Tongue (tissue), 2 donors: Measurements from ENCODE around the gene VIPR2. TPM values are rescaled to one million over a fixed set of nuclear protein-coding genes. Genes with fewer than 3 reads are reported as not detected.

ENCODE experiments used
- DNase-seq: peaks from one replicate; pipeline ENCODE4 v3.0.0-alpha.2; 2015
- total RNA-seq: library from RNA; depleted of rRNA; stranded (reverse); fragments of >200 nt; gene quantifications from one replicate; pipeline ENCODE4 v1.2.3, GENCODE V29; 2014

Gene VIPR2
- total RNA-seq, 1 donor from 2014 or later: 9.6 TPM

DNA sequence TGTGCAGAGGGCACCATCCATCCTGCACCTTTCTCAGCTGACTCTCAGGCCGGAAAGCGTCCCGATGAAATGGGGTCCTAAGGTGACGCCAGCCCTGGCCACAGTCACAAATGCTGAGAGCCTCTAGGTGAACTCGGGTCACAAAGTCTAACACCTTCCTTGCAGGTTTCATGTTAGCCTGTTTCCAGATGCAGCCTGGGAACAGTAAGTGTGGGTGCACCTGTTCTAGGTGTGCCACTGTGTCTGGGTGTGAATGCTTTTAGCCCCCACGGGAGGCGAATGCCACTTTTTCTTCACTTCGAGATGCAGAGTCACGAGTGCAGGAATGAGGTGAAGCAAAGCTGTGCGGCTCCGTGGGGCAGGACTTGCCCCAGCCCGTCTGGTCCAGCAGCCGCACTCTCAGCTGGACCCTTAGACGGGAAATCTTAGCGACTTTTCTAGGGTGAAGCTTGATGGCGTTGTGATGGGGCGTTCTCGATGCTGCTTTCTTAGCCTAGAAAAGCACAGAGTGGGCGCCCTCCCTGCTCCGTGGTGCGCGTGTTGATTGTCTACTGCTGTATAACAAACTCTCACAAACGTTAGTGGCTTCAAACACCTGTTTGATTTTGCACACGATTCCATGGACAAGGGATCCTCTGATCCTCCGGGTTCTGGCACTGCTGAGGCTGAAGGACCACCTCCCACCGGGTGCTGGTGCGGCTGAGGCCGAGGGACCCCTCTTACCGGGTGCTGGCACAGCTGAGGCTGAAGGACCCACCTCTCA is 13.6 kb upstream of the VIPR2 start:
- no peak for DNase-seq

DNA sequence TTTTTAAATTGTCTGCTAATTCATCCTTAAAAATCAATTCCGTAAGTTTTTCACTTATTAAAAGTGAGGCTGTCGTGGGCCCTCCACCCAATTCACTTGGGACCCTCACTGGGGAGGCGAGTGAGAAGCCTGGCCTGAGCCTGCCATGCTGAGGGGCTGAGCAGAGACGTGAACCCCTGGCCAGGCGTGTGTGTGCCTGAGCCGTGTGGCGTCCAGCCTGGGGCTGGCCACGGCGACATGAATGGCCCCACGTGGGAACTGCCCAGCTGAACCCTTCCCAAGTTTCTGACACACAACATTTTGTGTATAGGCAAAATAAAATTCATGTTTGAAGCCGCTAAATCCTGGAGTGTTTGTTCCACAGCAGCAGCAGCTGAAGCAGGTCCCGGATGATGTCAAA is 13.0 kb upstream of the VIPR2 start:
- no peak for DNase-seq

DNA sequence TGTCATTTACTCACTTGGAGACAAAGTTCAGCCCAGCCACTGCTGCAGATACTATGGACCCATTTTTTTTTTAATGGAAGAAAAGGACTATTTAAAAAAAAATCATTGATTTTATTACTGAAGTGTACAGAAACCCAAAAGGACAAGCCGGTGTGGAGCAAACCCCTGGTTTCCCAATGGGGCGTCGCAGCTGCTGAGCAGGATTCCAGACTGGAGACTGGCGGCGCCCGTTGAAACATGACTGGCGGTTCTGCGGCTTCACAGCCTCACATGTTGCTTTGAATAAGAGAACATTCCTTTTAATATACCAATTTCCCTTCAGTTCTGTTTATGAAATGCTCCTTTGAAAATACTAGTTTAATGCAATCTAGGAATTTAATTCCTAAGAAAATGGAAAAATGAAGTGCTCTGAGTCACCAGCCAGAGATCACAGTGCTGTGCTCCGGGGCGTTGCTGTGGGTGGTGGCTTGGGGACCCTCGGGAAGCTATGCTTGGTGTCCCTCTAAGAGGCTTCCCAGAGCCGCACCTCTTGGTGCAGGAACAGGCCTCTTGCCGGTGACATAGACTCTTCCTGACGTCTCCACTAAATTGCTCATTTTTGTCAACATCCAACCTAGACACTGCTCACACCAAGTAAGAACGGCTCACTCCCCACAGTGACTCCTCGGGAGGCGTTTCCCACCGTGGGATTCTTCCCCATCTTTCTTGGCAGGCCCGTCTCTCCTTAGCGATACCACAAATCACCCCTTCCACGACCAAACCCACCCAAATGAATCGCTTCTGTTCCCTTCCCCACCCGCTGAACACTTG is 12.0 kb upstream of the VIPR2 start:
- no peak for DNase-seq

GRCh38 chr7:159155410-159155809 is 10.7 kb upstream of the VIPR2 start:
- DNase-seq: no peak

- DNase-seq: no peak
Observed at GRCh38 chr7:159154243-159154642, 9.6 kb upstream of the VIPR2 start.

DNA sequence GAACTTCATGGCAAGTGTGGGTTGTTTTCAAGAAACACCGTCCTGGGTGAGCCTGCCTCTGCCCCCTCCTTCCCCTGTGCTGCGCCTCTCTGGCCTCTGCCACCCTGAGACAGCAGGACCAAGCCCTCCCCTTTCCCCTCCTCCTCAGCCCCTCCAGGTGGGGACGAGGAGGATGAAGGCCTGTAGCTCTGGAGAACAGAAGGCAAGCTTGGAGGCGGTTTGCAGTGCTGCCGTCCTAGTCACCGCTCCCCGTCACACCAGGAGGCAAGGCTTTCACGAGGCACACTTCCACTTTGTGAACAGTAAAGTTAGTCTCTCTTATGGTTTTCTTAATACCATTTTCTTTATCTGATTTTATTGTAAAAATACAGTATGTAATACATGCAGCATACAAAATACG is 8.8 kb upstream of the VIPR2 start:
- DNase-seq: no peak

- DNase-seq: no peak
Observed at GRCh38 chr7:159152816-159153215, 8.1 kb upstream of the VIPR2 start.

DNA sequence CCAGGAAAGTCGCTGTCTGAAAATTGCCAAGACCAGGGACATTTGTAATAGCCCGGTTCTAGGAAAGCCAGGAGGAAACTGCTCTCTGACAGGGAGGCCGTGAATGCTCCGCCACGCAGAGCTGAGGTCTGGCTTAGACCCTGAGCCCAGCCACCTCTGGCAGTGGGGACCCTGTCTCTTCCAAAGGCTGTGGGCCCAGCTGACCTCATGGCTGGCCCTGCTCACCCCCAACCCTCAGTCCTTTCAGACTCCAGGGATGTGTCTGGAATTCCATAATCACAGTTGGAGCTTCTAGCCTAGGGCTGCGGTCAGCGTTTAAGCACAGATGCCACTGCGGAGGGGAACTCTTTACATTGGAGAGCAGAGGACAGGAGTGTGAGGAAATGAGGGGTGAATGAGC is 6.6 kb upstream of the VIPR2 start:
- no peak for DNase-seq

GRCh38 chr7:159149488-159149887 is 4.8 kb upstream of the VIPR2 start:
- DNase-seq: peak; percentile 12

- no peak for DNase-seq
Observed at GRCh38 chr7:159148430-159149395, 4.0 kb upstream of the VIPR2 start.

- no peak for DNase-seq
Observed at GRCh38 chr7:159147687-159148086, 3.0 kb upstream of the VIPR2 start.

DNA sequence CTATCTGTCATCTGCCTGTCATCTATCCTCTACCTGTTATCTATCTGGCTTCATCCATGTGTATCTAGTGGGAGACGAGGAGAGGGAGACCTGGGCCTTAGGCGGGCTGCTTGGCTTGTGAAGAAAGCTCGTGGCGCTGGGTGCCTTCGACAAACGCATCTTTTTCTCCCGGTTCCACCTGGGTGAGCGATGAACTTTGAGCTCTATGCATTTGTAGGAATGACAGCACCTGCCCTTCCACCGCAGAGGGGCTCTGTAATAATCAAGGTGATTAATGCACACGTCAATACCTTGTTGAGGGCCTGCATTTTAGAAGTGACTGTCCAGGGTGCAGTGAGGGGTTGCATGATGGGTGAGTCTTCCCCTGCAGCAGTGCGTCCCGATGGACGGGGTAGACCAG is 2.6 kb upstream of the VIPR2 start:
- DNase-seq: no peak

GRCh38 chr7:159146084-159146858 is 1.6 kb upstream of the VIPR2 start:
- peak; percentile 11 for DNase-seq

DNA sequence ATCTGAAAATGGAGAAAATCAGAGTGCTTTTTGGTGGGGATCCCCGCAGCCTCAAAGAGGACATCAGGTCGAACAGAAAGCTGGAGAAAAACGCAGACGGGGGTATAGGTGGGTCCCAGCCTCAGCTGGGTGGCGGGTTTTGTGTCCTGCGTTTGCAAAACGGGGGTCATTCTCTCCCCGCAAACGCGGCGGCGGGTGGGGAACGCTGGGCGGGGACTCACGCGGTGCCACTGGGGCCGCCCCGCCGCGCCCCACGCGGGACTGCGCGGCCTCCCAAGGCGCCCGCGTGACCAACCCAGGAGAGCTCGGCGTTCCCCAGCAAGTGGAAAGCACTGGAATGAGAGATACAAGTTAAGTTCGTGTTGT is 806 bp upstream of the VIPR2 start:
- DNase-seq: no peak

DNA sequence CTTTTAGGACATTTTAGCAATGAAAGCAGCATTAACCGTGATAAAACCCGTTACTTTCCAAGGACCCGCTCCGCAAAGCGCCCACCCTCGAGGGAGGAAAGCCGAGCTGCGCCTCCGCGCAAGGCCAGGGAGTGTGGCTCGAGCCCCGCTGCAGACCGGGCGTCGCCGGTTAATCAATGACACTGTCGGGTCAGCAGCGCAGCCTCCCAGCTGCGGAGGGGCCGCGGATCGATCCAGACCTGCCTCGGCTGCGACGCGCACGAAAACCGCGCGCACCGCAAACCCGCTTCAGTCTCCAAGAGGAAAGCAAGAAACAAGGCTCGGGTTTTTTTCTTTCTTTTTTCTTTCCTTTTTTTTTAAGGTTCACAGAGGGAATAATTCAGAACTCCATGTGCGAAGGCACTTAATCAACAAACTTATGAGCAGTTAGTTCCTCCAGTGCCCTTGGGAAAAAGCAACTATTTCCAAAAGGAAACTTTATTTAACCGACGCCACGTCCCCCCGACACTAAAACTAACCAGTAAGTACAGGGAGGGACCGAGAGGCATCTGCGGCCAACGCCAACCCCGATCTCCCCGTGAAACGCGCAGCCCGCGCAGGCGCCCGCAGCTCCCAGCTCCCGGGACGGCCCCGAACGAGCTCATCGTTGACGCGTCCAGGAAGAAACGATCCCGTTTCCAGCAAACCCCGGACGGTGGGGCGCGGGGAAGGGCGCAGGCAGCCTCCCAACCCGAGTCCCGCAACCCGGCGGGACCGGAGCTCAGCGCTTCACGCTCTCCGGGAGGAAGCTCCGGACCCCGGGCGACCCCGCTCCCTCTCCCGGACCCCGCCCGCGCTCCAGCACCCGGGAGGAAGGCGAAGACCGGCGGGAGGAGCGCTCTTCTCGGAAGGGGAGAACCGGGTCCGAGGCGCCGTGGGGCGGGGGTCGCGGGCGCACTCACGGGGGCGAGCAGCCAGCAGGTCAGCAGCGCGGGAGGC is 598 bp downstream of the VIPR2 start:
- peak; percentile 51 for DNase-seq

- DNase-seq: no peak
Observed at GRCh38 chr7:159142730-159143129, 1.9 kb downstream of the VIPR2 start.

- no peak for DNase-seq
Observed at GRCh38 chr7:159142199-159142598, 2.5 kb downstream of the VIPR2 start.

GRCh38 chr7:159141660-159142059 is 3.0 kb downstream of the VIPR2 start:
- peak; percentile 55 for DNase-seq

GRCh38 chr7:159141167-159141566 is 3.5 kb downstream of the VIPR2 start:
- no peak for DNase-seq

DNA sequence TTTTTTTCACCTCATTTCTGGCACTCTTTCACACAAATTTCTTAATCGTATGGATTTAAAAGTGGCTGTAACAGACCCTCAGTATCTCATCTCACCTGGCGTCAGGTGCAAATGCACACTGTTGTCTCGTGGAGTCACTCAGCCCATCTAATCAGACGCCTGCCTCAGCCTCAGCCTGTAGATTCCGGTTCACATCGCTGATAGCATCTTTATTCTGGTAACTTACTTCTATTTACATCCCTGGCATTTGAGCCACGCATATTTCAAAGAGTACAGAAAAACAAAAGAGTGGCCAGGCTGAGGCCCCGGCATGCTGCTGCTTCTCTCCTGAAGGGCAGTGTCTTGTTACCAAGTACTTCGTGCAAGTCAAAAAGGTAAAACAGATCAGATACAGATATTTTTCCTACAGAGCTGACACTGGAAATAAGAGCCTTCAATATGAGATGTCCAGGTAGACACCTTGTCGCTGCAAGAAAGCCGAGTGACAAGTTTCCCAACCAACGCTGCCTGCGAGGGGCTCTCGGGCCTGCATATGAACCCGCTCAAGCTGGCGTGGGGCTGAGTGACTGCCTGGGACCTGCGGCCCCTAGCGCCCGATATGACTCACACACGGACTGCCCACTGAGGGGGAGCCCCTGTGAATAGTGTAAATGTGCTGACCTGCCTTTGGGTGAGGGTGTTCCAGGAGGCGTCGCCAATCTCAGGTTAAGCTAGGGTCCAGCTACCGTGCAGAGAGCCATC is 4.3 kb downstream of the VIPR2 start:
- DNase-seq: no peak
